GM12878 (cell line): ENCODE data around the gene SPTBN2. TPM values are rescaled to one million over a fixed set of nuclear protein-coding genes. Genes with fewer than 3 reads are reported as not detected.

ENCODE experiments used
- ATF7 ChIP-seq: fragments of 450-650 bp; IDR thresholded peaks from 2 replicates; pipeline ENCODE4 v1.6.1; 2016; ENCODE audit warnings: low read depth, mild to moderate bottlenecking
- CBFB ChIP-seq: IDR thresholded peaks from 2 replicates; pipeline ENCODE4 v1.6.1; 2016; ENCODE audit warnings: antibody characterized with exemption, low read depth
- CREB1 ChIP-seq: IDR thresholded peaks from 2 replicates; pipeline ENCODE4 v1.6.1; 2012; ENCODE audit warnings: low read depth, mild to moderate bottlenecking, inconsistent platforms
- CREM ChIP-seq: IDR thresholded peaks from 2 replicates; pipeline ENCODE4 v1.6.1; 2014; ENCODE audit warnings: antibody characterized with exemption, low read depth
- ETV6 ChIP-seq, 2 experiments: fragments of 450-650 bp in 1 of 2; IDR thresholded peaks in 1 of 2; conservative IDR thresholded peaks in 1 of 2; 2 replicates each; pipeline ENCODE4 v1.6.1; 2014; ENCODE audit warnings: antibody characterized with exemption in 1 of 2, borderline replicate concordance in 1 of 2, low read depth in 1 of 2, mild to moderate bottlenecking in 1 of 2, moderate library complexity in 1 of 2
- MEF2B ChIP-seq: fragments of 450-650 bp; IDR thresholded peaks from 2 replicates; pipeline ENCODE4 v1.6.1; 2018; ENCODE audit warnings: mild to moderate bottlenecking, moderate library complexity; ENCODE audit not compliant: partially characterized antibody, poor library complexity, severe bottlenecking
- NFYB ChIP-seq: IDR thresholded peaks from 2 replicates; pipeline ENCODE4 v1.6.1; 2011; ENCODE audit warnings: low read depth, mild to moderate bottlenecking, low read length, improper control_type of control experiment, moderate library complexity; ENCODE audit not compliant: insufficient read depth
- PAX8 ChIP-seq: fragments of 450-650 bp; IDR thresholded peaks from 2 replicates; pipeline ENCODE4 v1.6.1; 2017; ENCODE audit warnings: mild to moderate bottlenecking, moderate library complexity
- POLR2AphosphoS2 ChIP-seq: IDR thresholded peaks from 2 replicates; pipeline ENCODE4 v1.6.1; 2011; ENCODE audit warnings: low read depth, mild to moderate bottlenecking, low read length, improper control_type of control experiment, moderate library complexity
- POU2F2 ChIP-seq: IDR thresholded peaks from 3 replicates; pipeline ENCODE4 v1.6.1; 2011; ENCODE audit warnings: low read depth, mild to moderate bottlenecking, low read length, borderline replicate concordance
- SMC3 ChIP-seq: IDR thresholded peaks from 2 replicates; pipeline ENCODE4 v1.6.1; 2011; ENCODE audit warnings: low read length, improper control_type of control experiment, borderline replicate concordance
- STAT1 ChIP-seq: fragments of 450-650 bp; conservative IDR thresholded peaks from 2 replicates; pipeline ENCODE4 v1.6.1; 2014; ENCODE audit warnings: antibody characterized with exemption, mild to moderate bottlenecking
- TCF12 ChIP-seq: IDR thresholded peaks from 2 replicates; pipeline ENCODE4 v1.6.1; 2011; ENCODE audit warnings: low read depth, mild to moderate bottlenecking, low read length
- TCF7 ChIP-seq: IDR thresholded peaks from 2 replicates; pipeline ENCODE4 v1.6.1; 2014; ENCODE audit warnings: antibody characterized with exemption, borderline replicate concordance
- ZNF384 ChIP-seq: IDR thresholded peaks from 2 replicates; pipeline ENCODE4 v1.6.1; 2012; ENCODE audit warnings: low read depth, mild to moderate bottlenecking, low read length, improper control_type of control experiment, borderline replicate concordance
- polyA plus RNA-seq, 11 experiments: library from polyadenylated mRNA; depleted of rRNA in 4 of 11; unstranded in 6 of 11; stranded (reverse) in 5 of 11; fragments of >200 nt; fragmentation: Nextera tagmentation in 4 of 11; fragmentation: Illumina TruSeq in 1 of 11; extraction: Ambion mirVana in 4 of 11; extraction: Trizol in 1 of 11; gene quantifications; 1 replicate in 1 of 11; 2 replicates in 10 of 11; pipeline versions ENCODE4 v1.2.1 to v1.2.3, GENCODE V29; 2011 to 2016; ENCODE audit warnings: inconsistent platforms in 2 of 11, missing spikeins in 2 of 11, low read depth in 1 of 11
- total RNA-seq, 4 experiments: library from RNA; depleted of rRNA in 3 of 4; stranded (reverse); fragments of >200 nt in 3 of 4; fragmentation: Illumina TruSeq in 1 of 4; extraction: Trizol in 1 of 4; gene quantifications; 2 replicates each; pipeline versions ENCODE4 v1.2.1 to v1.2.3, GENCODE V29; 2013 to 2021
- TF ChIP-seq, protein P1 (sequence below): IDR thresholded peaks from 2 replicates; pipeline ENCODE4 v1.6.1; 2011; ENCODE audit warnings: borderline replicate concordance, low read depth, mild to moderate bottlenecking, moderate library complexity, mixed read lengths, low read length; ENCODE audit not compliant: insufficient read depth; ENCODE audit errors: extremely low read length
- TF ChIP-seq, protein P2 (sequence below): IDR thresholded peaks from 2 replicates; pipeline ENCODE4 v1.6.1; 2011; ENCODE audit warnings: low read depth, mild to moderate bottlenecking, low read length, moderate library complexity, borderline replicate concordance; ENCODE audit errors: extremely low read depth
- TF ChIP-seq, protein P3 (sequence below), 3 experiments: IDR thresholded peaks in 2 of 3; conservative IDR thresholded peaks in 1 of 3; 2 replicates each; pipeline ENCODE4 v1.5.1; 2011; ENCODE audit warnings: low read depth in 3 of 3, low read length in 3 of 3, mild to moderate bottlenecking in 3 of 3, control low read depth in 2 of 3, moderate library complexity in 2 of 3, inconsistent platforms in 1 of 3, mixed read lengths in 1 of 3; ENCODE audit not compliant: control insufficient read depth in 2 of 3, insufficient read depth in 1 of 3; ENCODE audit errors: extremely low read depth in 1 of 3
- TF ChIP-seq, protein P4 (sequence below): fragments of 450-650 bp; IDR thresholded peaks from 2 replicates; pipeline ENCODE4 v1.6.1; 2018; ENCODE audit warnings: mild to moderate bottlenecking, low read depth, moderate library complexity; ENCODE audit not compliant: partially characterized antibody
- TF ChIP-seq, protein P5 (sequence below): fragments of 450-650 bp; IDR thresholded peaks from 2 replicates; pipeline ENCODE4 v1.6.1; 2017; ENCODE audit warnings: low read depth, mild to moderate bottlenecking, moderate library complexity

The SPTBN2 gene
- total and polyA plus RNA-seq, 10 of the 15 experiments (the other 5 are each of a cell fraction or from before 2014, with no cell fraction given), result 0.38 to 1.0 (median 0.69) TPM; not detected in 5

DNA sequence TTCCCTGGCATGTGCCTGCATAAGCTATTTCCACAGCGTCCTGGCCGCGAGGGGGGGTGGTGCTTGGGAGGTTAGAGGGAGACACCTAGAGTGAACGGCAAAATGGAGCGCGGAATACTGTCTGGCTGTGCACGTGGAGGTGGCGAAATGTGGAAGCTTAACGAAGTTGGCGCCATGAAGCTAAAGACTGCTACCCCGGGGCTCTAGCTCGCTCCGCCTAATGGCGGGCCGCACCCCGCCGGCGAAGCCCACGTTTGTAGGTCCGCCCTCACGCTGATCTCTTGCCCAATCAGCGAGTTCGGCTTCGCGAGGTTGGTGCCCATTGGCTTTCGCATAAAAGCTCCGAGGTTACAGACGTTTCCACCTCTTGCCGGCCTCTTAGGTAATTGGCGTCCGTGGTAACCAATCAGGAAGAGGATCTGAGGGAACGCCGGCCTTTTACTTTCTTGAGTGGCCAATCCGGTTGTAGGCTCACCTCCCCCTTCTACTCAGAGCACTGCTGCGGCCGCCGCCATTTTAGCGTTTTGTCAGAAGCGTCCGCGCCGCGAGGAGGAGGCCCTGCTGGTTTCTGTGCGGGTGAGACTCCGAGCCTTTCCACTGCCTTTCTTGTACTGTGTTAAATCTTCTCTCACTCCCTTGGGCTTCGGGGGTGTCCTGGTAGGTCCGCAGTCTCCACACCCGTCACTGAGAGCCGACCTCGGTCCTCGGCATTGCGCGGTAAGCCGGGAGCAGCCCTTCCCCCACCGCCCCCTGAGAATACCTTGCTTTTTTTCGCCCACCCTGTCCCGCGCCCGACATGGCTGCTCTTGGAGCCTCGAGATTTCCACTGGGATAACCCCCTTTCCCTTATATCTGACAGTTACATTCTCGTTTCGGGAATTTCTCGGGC, 90.6 kb downstream of the SPTBN2 start, which contains the start of gene RBM4 (continued):
- TF ChIP-seq POLR2AphosphoS2, result peak; percentile 97
- 0 out of 2 replicates have a peak, but pooled peaks have one; percentile 36 for TF ChIP-seq STAT1
- TF ChIP-seq, protein P1, sequence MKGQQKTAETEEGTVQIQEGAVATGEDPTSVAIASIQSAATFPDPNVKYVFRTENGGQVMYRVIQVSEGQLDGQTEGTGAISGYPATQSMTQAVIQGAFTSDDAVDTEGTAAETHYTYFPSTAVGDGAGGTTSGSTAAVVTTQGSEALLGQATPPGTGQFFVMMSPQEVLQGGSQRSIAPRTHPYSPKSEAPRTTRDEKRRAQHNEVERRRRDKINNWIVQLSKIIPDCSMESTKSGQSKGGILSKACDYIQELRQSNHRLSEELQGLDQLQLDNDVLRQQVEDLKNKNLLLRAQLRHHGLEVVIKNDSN, result no peak
- peak; percentile 70; the same call in 1 of the 2 replicates for TF ChIP-seq PAX8
- peak; percentile 75 for TF ChIP-seq CREM
- TF ChIP-seq ETV6 (conservative IDR thresholded peaks at IDR 0.05 in 1 of 2, IDR thresholded peaks at IDR 0.05 in 1 of 2; ENCODE audit: borderline replicate concordance in 1 of 2, low read depth in 1 of 2), result no peak
- peak; percentile 84; the same call in 2 of the 3 replicates for TF ChIP-seq POU2F2
- no peak for TF ChIP-seq ATF7
- TF ChIP-seq CREB1, result peak; percentile 74; the same call in 1 of the 2 replicates
- TF ChIP-seq, protein P2, sequence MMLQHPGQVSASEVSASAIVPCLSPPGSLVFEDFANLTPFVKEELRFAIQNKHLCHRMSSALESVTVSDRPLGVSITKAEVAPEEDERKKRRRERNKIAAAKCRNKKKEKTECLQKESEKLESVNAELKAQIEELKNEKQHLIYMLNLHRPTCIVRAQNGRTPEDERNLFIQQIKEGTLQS, result no peak
- TF ChIP-seq CBFB, result peak; percentile 77; the same call in 1 of the 2 replicates
- TF ChIP-seq TCF7, result no peak
- TF ChIP-seq, protein P3, sequence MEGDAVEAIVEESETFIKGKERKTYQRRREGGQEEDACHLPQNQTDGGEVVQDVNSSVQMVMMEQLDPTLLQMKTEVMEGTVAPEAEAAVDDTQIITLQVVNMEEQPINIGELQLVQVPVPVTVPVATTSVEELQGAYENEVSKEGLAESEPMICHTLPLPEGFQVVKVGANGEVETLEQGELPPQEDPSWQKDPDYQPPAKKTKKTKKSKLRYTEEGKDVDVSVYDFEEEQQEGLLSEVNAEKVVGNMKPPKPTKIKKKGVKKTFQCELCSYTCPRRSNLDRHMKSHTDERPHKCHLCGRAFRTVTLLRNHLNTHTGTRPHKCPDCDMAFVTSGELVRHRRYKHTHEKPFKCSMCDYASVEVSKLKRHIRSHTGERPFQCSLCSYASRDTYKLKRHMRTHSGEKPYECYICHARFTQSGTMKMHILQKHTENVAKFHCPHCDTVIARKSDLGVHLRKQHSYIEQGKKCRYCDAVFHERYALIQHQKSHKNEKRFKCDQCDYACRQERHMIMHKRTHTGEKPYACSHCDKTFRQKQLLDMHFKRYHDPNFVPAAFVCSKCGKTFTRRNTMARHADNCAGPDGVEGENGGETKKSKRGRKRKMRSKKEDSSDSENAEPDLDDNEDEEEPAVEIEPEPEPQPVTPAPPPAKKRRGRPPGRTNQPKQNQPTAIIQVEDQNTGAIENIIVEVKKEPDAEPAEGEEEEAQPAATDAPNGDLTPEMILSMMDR (IDR thresholded peaks at IDR 0.05 in 2 of 3, conservative IDR thresholded peaks at IDR 0.05 in 1 of 3; ENCODE audit: control insufficient read depth in 2 of 3, extremely low read depth in 1 of 3, insufficient read depth in 1 of 3, low read depth in 3 of 3, low read length in 3 of 3), result peak in 2 of 3 experiments; percentile 4 to 10; a peak in 1 of 6 replicates
- TF ChIP-seq, protein P4, sequence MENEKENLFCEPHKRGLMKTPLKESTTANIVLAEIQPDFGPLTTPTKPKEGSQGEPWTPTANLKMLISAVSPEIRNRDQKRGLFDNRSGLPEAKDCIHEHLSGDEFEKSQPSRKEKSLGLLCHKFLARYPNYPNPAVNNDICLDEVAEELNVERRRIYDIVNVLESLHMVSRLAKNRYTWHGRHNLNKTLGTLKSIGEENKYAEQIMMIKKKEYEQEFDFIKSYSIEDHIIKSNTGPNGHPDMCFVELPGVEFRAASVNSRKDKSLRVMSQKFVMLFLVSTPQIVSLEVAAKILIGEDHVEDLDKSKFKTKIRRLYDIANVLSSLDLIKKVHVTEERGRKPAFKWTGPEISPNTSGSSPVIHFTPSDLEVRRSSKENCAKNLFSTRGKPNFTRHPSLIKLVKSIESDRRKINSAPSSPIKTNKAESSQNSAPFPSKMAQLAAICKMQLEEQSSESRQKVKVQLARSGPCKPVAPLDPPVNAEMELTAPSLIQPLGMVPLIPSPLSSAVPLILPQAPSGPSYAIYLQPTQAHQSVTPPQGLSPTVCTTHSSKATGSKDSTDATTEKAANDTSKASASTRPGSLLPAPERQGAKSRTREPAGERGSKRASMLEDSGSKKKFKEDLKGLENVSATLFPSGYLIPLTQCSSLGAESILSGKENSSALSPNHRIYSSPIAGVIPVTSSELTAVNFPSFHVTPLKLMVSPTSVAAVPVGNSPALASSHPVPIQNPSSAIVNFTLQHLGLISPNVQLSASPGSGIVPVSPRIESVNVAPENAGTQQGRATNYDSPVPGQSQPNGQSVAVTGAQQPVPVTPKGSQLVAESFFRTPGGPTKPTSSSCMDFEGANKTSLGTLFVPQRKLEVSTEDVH, result peak; percentile 22
- peak; percentile 95 for TF ChIP-seq MEF2B
- no peak for TF ChIP-seq ZNF384
- TF ChIP-seq, protein P5, sequence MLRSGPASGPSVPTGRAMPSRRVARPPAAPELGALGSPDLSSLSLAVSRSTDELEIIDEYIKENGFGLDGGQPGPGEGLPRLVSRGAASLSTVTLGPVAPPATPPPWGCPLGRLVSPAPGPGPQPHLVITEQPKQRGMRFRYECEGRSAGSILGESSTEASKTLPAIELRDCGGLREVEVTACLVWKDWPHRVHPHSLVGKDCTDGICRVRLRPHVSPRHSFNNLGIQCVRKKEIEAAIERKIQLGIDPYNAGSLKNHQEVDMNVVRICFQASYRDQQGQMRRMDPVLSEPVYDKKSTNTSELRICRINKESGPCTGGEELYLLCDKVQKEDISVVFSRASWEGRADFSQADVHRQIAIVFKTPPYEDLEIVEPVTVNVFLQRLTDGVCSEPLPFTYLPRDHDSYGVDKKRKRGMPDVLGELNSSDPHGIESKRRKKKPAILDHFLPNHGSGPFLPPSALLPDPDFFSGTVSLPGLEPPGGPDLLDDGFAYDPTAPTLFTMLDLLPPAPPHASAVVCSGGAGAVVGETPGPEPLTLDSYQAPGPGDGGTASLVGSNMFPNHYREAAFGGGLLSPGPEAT, result peak; percentile 86
- TF ChIP-seq TCF12, result peak; percentile 52; the same call in 1 of the 2 replicates
- no peak for TF ChIP-seq SMC3
- TF ChIP-seq NFYB, result peak; percentile 98
